ENCODE results near the gene IFIT5. TPM values are rescaled to one million over a fixed set of nuclear protein-coding genes. Genes with fewer than 3 reads are reported as not detected.

The IFIT5 gene
- total RNA-seq, 2 experiments from 2014 or later = 25.2 to 25.9 TPM

DNA sequence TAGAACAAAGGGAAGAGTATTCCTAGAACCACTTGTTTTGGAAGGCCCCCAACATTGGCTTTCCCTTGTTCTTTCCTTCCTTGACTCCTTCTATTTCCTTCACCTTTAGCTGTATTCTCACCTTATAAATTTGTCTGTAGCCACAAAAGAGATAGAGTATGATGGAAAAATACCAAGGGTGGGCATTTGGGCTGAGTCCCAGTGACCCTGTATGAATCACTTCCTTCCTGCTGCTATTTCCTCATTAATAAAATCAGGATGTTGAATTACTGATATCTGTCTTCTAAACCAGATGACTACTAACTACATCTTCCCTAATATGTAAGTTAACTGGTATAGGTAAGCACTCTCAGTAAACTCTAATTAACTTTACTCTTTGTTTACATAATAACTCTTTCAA lies 55.1 kb downstream of the IFIT5 start:
- TF ChIP-seq, protein P1, sequence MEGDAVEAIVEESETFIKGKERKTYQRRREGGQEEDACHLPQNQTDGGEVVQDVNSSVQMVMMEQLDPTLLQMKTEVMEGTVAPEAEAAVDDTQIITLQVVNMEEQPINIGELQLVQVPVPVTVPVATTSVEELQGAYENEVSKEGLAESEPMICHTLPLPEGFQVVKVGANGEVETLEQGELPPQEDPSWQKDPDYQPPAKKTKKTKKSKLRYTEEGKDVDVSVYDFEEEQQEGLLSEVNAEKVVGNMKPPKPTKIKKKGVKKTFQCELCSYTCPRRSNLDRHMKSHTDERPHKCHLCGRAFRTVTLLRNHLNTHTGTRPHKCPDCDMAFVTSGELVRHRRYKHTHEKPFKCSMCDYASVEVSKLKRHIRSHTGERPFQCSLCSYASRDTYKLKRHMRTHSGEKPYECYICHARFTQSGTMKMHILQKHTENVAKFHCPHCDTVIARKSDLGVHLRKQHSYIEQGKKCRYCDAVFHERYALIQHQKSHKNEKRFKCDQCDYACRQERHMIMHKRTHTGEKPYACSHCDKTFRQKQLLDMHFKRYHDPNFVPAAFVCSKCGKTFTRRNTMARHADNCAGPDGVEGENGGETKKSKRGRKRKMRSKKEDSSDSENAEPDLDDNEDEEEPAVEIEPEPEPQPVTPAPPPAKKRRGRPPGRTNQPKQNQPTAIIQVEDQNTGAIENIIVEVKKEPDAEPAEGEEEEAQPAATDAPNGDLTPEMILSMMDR (IDR thresholded peaks at IDR 0.05) = no peak
- no peaks in the 10 kb centered on the region for H3K4me1 Mint-ChIP-seq (ENCODE audit: low read depth)
- DNase-seq (no peak), ATAC-seq (ENCODE audit: poor library complexity) (no peak)
- Histone ChIP-seq H3K9me3 (ENCODE audit: control insufficient read depth in 1 of 2, insufficient read depth in 1 of 2, low read length in 2 of 2) (no peaks in the 10 kb centered on the region), H3K27ac (ENCODE audit: low read depth in 1 of 2, low read length in 2 of 2) (no peak overlapping the region), H3K4me1 (ENCODE audit: insufficient read depth, low read length) (no peaks in the 10 kb centered on the region), H3K27me3 (ENCODE audit: control insufficient read depth in 1 of 2, insufficient read depth in 2 of 2, low read length in 2 of 2) (no peaks in the 10 kb centered on the region), H3K36me3 (ENCODE audit: insufficient read depth, low read length) (no peaks in the 10 kb centered on the region), H3K4me3 (ENCODE audit: low read length) (no peak overlapping the region)
- no peak overlapping the region for H3K27ac Mint-ChIP-seq
- intact Hi-C loops (cut with DNase I, micrococcal nuclease) = no loop called here
- H3K27me3 Mint-ChIP-seq = no peaks in the 10 kb centered on the region
- ChIA-PET POLR2A (no interaction called here), CTCF (no interaction called here)
- no peaks in the 10 kb centered on the region for H3K9me3 Mint-ChIP-seq
- H3K4me3 Mint-ChIP-seq = no peak overlapping the region
- no peaks in the 10 kb centered on the region for H3K36me3 Mint-ChIP-seq (ENCODE audit: low read depth)

Other genes with a start within 250 kb of the IFIT5 start
- under 1 TPM; 0.49 to 0.50 TPM for gene CH25H, start 207.3 kb upstream of the IFIT5 start, total RNA-seq
- 10 to 100 TPM; 15.6 to 16.4 TPM for gene LIPA, start 162.8 kb upstream of the IFIT5 start, total RNA-seq
- 10 to 100 TPM; 36.9 to 38.9 TPM for gene IFIT2, start 112.5 kb upstream of the IFIT5 start, total RNA-seq
- gene IFIT3, start 86.6 kb upstream of the IFIT5 start, total RNA-seq = 10 to 100 TPM; 11.5 to 12.8 TPM
- under 1 TPM; 0.11 to 0.14 TPM for gene IFIT1B, start 36.5 kb upstream of the IFIT5 start, total RNA-seq
- gene IFIT1, start 21.9 kb upstream of the IFIT5 start, total RNA-seq = 1 to 10 TPM; 5.1 to 6.2 TPM
- not detected for gene SLC16A12, start 121.0 kb downstream of the IFIT5 start, total RNA-seq
- under 1 TPM; 0.55 to 0.61 TPM for gene PANK1, start 230.7 kb downstream of the IFIT5 start, total RNA-seq